Ovary (tissue), 9 donors: Measurements from ENCODE around the gene PTPRN2. TPM values are rescaled to one million over a fixed set of nuclear protein-coding genes. Genes with fewer than 3 reads are reported as not detected.

Source experiments
- DNase-seq, 5 donors: peaks; one replicate each; pipeline ENCODE4 v3.0.0-alpha.2; 2019 to 2020
- H3K27ac ChIP-seq, 2 donors: fragments of 200-600 bp; one replicate each; pipeline versions ENCODE4 v1.5.1 to v1.8.0; 2019 to 2022
- H3K27me3 ChIP-seq: fragments of 200-600 bp; one replicate; pipeline ENCODE4 v1.8.0; 2022
- H3K36me3 ChIP-seq: fragments of 200-600 bp; sonication (generic); one replicate; pipeline ENCODE4 v1.5.1; 2019
- H3K4me1 ChIP-seq: one replicate; pipeline ENCODE4 v1.8.1; 2013; ENCODE audit warnings: mild to moderate bottlenecking, moderate library complexity; ENCODE audit not compliant: insufficient read depth
- H3K4me3 ChIP-seq: fragments of 200-600 bp; sonication (generic); one replicate; pipeline ENCODE4 v1.5.1; 2017
- H3K9me3 ChIP-seq, 2 donors: fragments of 200-600 bp in 1 of 2; sonication (generic) in 1 of 2; one replicate each; pipeline versions ENCODE4 v1.5.1 to v1.8.1; 2013 to 2019; ENCODE audit warnings: mild to moderate bottlenecking in 1 of 2, moderate library complexity in 1 of 2
- EP300 ChIP-seq: sonication (generic); formaldehyde crosslinking; IDR thresholded peaks from one replicate; pipeline ENCODE4 v1.6.1; 2017; ENCODE audit warnings: antibody characterized with exemption
- POLR2A ChIP-seq: fragments of 450-650 bp; IDR thresholded peaks from one replicate; pipeline ENCODE4 v1.6.1; 2017; ENCODE audit warnings: antibody characterized with exemption, mild to moderate bottlenecking, moderate library complexity
- WGBS, 3 donors: extraction: QIAGEN DNeasy Blood & Tissue Kit in 1 of 3; methylation state at CpG; one replicate each; pipeline versions ENCODE4 v1.1.5 to v1.1.7; 2013 to 2017; 5-methylcytosine and 5-hydroxymethylcytosine counted together
- intact Hi-C, 4 donors: fragments of 100-400 bp; cut with DNase I; formaldehyde crosslinking; loops; one replicate each; pipeline versions ENCODE4 v1.11.0 to v1.15.1; 2022 to 2023
- polyA plus RNA-seq, 2 donors: library from polyadenylated mRNA; stranded (reverse); fragments of 200-250 nt in 1 of 2; fragments of 350-450 nt in 1 of 2; fragmentation: Illumina TruSeq in 1 of 2; extraction: RNeasy Lipid Tissue Mini Kit (QIAGEN cat#74804) in 1 of 2; gene quantifications; one replicate each; pipeline ENCODE4 v1.2.3, GENCODE V29; 2013 to 2014
- total RNA-seq, 7 donors: library from RNA; depleted of rRNA in 2 of 7; stranded (reverse); fragments of >200 nt in 2 of 7; fragmentation: NEBNext Ultra II Directional in 3 of 7; extraction: Animal tissue kit (Norgen Biotek cat#: 25700) in 3 of 7; gene quantifications; one replicate each; pipeline versions ENCODE4 v1.1.0 to v1.2.4, GENCODE V29; 2016 to 2023
- TF ChIP-seq, protein P1 (sequence below), 3 donors: fragments of 450-650 bp in 2 of 3; fragments of 200-600 bp in 1 of 3; IDR thresholded peaks; one replicate each; pipeline versions ENCODE4 v1.5.1 to v1.8.0; 2016 to 2022; ENCODE audit warnings: antibody characterized with exemption in 3 of 3, mild to moderate bottlenecking in 1 of 3
- donor health status: DM: no; HTN: no; CAD: no; lungs with moderate emphysema.
- donor health status: DM: no; HTN: no; CAD: no.
- donor health status: Bipolar disorder and iron deficiency.
- donor health status: DM: yes; HTN: yes; CAD: no.
- donor health status: DM: no; HTN: no; CAD: no.
- donor health status: DM: yes; HTN: yes; CAD: no.

Gene PTPRN2
- total and polyA plus RNA-seq, 9 donors = 3.5 to 11.1 (median 5.9) TPM

DNA sequence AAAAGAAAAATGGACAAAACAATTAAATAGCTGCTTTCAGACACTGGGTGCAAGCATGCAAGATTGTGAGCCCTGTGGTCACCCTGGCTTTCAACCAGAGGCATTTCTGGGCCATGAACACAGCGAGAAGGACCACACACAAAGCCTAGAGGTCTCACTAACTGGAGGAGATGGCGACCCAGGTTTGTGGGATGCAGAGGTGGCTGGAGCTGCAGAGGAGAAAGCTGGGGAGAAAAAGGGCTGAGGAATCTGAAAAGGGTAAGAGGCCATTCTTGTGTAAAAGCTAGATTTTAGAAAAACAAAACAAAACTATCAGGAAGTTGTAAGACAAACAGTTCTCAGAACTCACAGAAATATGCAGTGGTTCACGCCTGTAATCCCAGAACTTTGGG is 30.1 kb upstream of the PTPRN2 start:
- Histone ChIP-seq H3K27ac (no peak overlapping the region), H3K36me3 (no peaks in the 10 kb centered on the region), H3K27me3 (no peaks in the 10 kb centered on the region), H3K4me1 (no peaks in the 10 kb centered on the region), H3K4me3 (no peak overlapping the region), H3K9me3 (no peaks in the 10 kb centered on the region)
- TF ChIP-seq POLR2A = no peak
- no peak for TF ChIP-seq EP300
- TF ChIP-seq, protein P1, sequence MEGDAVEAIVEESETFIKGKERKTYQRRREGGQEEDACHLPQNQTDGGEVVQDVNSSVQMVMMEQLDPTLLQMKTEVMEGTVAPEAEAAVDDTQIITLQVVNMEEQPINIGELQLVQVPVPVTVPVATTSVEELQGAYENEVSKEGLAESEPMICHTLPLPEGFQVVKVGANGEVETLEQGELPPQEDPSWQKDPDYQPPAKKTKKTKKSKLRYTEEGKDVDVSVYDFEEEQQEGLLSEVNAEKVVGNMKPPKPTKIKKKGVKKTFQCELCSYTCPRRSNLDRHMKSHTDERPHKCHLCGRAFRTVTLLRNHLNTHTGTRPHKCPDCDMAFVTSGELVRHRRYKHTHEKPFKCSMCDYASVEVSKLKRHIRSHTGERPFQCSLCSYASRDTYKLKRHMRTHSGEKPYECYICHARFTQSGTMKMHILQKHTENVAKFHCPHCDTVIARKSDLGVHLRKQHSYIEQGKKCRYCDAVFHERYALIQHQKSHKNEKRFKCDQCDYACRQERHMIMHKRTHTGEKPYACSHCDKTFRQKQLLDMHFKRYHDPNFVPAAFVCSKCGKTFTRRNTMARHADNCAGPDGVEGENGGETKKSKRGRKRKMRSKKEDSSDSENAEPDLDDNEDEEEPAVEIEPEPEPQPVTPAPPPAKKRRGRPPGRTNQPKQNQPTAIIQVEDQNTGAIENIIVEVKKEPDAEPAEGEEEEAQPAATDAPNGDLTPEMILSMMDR (IDR thresholded peaks at IDR 0.05) = no peak
- no peak for DNase-seq
- WGBS, 3 donors = 14 to 38% (median 29%) methylated on average over 3 of the region's 3 CpGs
- intact Hi-C loops = no loop called here

DNA sequence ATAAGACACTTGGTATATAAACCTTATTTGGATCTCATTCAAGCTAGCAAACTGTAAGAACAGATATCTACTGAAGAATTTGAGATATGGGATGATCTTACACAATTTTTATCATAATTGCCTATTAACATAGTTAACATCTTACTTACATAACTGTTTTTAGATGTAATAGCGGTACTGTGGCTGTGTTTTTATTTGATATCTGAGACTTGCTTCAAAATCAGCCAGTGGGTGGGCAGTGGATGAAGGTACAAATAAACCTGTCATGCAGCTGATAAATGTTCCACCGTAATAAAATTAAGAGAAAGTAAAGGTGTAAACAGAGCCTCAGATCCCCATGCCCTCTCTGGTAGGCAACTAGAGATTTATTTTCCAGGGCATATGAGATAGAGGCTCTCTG is 28.4 kb upstream of the PTPRN2 start:
- intact Hi-C loops = no loop called here
- Histone ChIP-seq H3K4me1 (no peaks in the 10 kb centered on the region), H3K27me3 (no peaks in the 10 kb centered on the region), H3K36me3 (no peaks in the 10 kb centered on the region), H3K4me3 (no peak overlapping the region), H3K27ac (no peak overlapping the region), H3K9me3 (no peaks in the 10 kb centered on the region)
- 63 to 66% (median 65%) methylated on average over 2 of the region's 2 CpGs for WGBS, 3 donors
- no peak for DNase-seq
- no peak for TF ChIP-seq EP300
- TF ChIP-seq POLR2A = no peak
- TF ChIP-seq, protein P1 (IDR thresholded peaks at IDR 0.05) = no peak

DNA sequence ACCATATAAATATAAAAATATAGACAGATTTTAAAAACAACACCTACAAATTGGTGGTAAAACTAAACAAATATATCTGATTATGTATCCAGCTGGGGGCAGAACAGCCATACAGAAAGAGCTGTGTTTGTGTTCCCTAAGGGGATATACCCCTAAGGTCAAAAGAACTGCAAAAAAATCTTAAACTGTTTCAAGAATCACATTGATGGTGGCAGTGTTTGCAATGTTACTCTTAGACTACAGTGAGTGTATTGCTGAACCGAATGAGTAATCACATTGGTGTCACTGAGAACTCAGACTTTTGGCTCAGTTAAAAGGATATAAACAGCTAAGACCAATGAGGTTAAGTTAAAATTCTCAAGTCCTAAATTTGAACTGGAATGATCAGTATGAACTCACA is 27.1 kb upstream of the PTPRN2 start:
- no peaks in the 10 kb centered on the region for H3K36me3 ChIP-seq
- DNase-seq = no peak
- TF ChIP-seq POLR2A (no peak), EP300 (no peak)
- TF ChIP-seq, protein P1 (IDR thresholded peaks at IDR 0.05) = no peak
- WGBS, 3 donors = 44 to 60% (median 51%) methylated on average over 1 of the region's 1 CpG
- intact Hi-C loops = no loop called here
- H3K27ac ChIP-seq = no peak overlapping the region
- H3K27me3 ChIP-seq = no peaks in the 10 kb centered on the region
- no peaks in the 10 kb centered on the region for H3K9me3 ChIP-seq
- no peaks in the 10 kb centered on the region for H3K4me1 ChIP-seq
- no peak overlapping the region for H3K4me3 ChIP-seq

DNA sequence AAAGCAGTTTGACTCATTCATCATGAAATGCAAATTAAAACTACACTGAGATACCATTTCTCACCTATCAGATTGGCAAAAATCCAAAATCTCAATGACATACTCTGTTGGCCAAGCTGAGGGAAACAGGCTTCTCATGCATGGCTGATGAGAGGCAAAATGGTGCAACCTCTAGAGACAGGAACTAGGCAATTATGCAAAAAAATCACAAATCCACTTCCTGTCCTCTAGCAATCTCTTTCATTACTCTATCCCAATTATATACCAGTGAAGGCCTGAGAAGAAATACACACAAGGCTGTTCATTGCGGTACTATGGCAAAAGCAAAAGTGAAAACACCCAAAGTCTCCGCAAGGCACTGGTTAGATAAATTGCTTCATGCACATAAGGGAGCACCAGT is 25.9 kb upstream of the PTPRN2 start:
- no peak overlapping the region for H3K27ac ChIP-seq
- 97 to 100% (median 98%) methylated on average over 2 of the region's 2 CpGs for WGBS, 3 donors
- no peaks in the 10 kb centered on the region for H3K9me3 ChIP-seq
- no peaks in the 10 kb centered on the region for H3K27me3 ChIP-seq
- no peaks in the 10 kb centered on the region for H3K4me1 ChIP-seq
- H3K4me3 ChIP-seq = no peak overlapping the region
- intact Hi-C loops = no loop called here
- no peak for DNase-seq
- H3K36me3 ChIP-seq = no peaks in the 10 kb centered on the region
- TF ChIP-seq POLR2A = no peak
- no peak for TF ChIP-seq EP300
- TF ChIP-seq, protein P1 (IDR thresholded peaks at IDR 0.05) = no peak

DNA sequence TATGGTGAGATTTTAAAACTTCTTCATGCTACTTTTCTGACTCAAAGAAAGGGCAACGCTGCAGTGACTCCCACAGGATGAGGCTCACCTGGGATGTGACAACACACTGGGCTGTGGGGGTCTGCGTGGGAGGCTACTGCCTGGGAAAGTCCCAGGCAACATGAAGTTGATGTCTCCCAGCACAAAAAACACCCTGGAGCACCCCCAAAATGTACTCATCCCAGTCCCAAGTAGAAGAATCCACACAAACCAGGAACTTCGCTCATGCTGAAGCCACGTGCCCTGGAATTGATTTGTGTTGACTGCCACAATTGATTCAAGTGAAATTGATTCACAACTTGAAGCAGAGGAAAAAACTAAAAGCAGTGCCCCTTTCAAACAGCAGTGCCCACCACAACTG is 24.9 kb upstream of the PTPRN2 start:
- no peak for DNase-seq
- intact Hi-C loops = no loop called here
- Histone ChIP-seq H3K27ac (no peak overlapping the region), H3K27me3 (no peaks in the 10 kb centered on the region), H3K36me3 (no peaks in the 10 kb centered on the region), H3K4me3 (no peak overlapping the region), H3K4me1 (no peaks in the 10 kb centered on the region), H3K9me3 (no peaks in the 10 kb centered on the region)
- 85 to 94% (median 85%) methylated on average over 4 of the region's 4 CpGs for WGBS, 3 donors
- TF ChIP-seq POLR2A = no peak
- TF ChIP-seq, protein P1 (IDR thresholded peaks at IDR 0.05) = no peak
- TF ChIP-seq EP300 = no peak
